Smooth muscle cell (in vitro differentiated cells): ENCODE data around the gene GMPS. TPM values are rescaled to one million over a fixed set of nuclear protein-coding genes. Genes with fewer than 3 reads are reported as not detected.
A peak's percentile ranks its signal among the peaks of the same experiment; 100 is the strongest.
"Not testable (repeated sequence)": the region's sequence is repeated elsewhere in the genome, so short reads cannot be mapped to it uniquely, and the experiment has no call there.

Experiments
- DNase-seq: peaks from one replicate; lab custom pipeline; 2025; ENCODE audit not compliant: unreplicated experiment; lab: John Stamatoyannopoulos, UW
- H2AFZ ChIP-seq: fragments of 200-600 bp; sonication (generic); 2 replicates; pipeline ENCODE4 v1.6.0; 2016; ENCODE audit warnings: antibody characterized with exemption, low read depth, mild to moderate bottlenecking
- H3F3A ChIP-seq: fragments of 200-600 bp; sonication (generic); 2 replicates; pipeline ENCODE4 v1.6.0; 2017; ENCODE audit warnings: antibody characterized with exemption, low read depth
- H3K27ac ChIP-seq: fragments of 200-600 bp; sonication (generic); 2 replicates; pipeline ENCODE4 v1.5.1; 2016; ENCODE audit warnings: low read depth, mild to moderate bottlenecking
- H3K27me3 ChIP-seq: fragments of 200-600 bp; sonication (generic); 2 replicates; pipeline ENCODE4 v1.6.1; 2016; ENCODE audit warnings: low read depth, mild to moderate bottlenecking
- H3K36me3 ChIP-seq: fragments of 200-600 bp; sonication (generic); 2 replicates; pipeline ENCODE4 v1.5.1; 2016; ENCODE audit warnings: low read depth
- H3K4me1 ChIP-seq: fragments of 200-600 bp; sonication (generic); 2 replicates; pipeline ENCODE4 v1.5.1; 2016; ENCODE audit warnings: low read depth
- H3K4me2 ChIP-seq: fragments of 200-600 bp; sonication (generic); 2 replicates; pipeline ENCODE4 v1.6.0; 2016; ENCODE audit warnings: mild to moderate bottlenecking
- H3K4me3 ChIP-seq: fragments of 200-600 bp; sonication (generic); 2 replicates; pipeline ENCODE4 v1.5.1; 2016; ENCODE audit warnings: mild to moderate bottlenecking
- H3K79me2 ChIP-seq: fragments of 200-600 bp; sonication (generic); 2 replicates; pipeline ENCODE4 v1.6.0; 2016; ENCODE audit warnings: low read depth, mild to moderate bottlenecking
- H3K9ac ChIP-seq: fragments of 200-600 bp; sonication (generic); 2 replicates; pipeline ENCODE4 v1.6.0; 2016; ENCODE audit warnings: low read depth
- H3K9me3 ChIP-seq: fragments of 200-600 bp; sonication (generic); replicated peaks from 2 replicates; pipeline ENCODE4 v1.5.1; 2016; ENCODE audit warnings: low read depth
- H4K20me1 ChIP-seq: fragments of 200-600 bp; sonication (generic); 2 replicates; pipeline ENCODE4 v1.6.0; 2016; ENCODE audit warnings: low read depth
- CTCF ChIP-seq: fragments of 200-600 bp; sonication (generic); IDR thresholded peaks from 2 replicates; pipeline ENCODE4 v1.5.1; 2017; ENCODE audit warnings: borderline replicate concordance, mild to moderate bottlenecking, antibody characterized with exemption; ENCODE audit not compliant: insufficient read depth, poor library complexity, severe bottlenecking
- WGBS: methylation state at CpG from one replicate; pipeline ENCODE4 v1.1.7; 2016; ENCODE audit warnings: low lambda C conversion rate; 5-methylcytosine and 5-hydroxymethylcytosine counted together
- polyA plus RNA-seq: library from polyadenylated mRNA; unstranded; fragments of >200 nt; fragmentation: Nextera tagmentation; extraction: Ambion mirVana; gene quantifications from 2 replicates; pipeline ENCODE4 v1.2.1, GENCODE V29; 2016
- total RNA-seq: library from RNA; depleted of rRNA; stranded (reverse); fragments of >200 nt; gene quantifications from 2 replicates; pipeline ENCODE4 v1.2.3, GENCODE V29; 2014

GMPS gene
- total and polyA plus RNA-seq, 2 experiments from 2014 or later = 52.1 to 64.5 TPM

GRCh38 chr3:155861476-155862183 lies 8.8 kb upstream of the GMPS start:
- 93% methylated on average over 2 of the region's 2 CpGs for WGBS
- no peaks in the 10 kb centered on the region for H3K9me3 ChIP-seq

DNA sequence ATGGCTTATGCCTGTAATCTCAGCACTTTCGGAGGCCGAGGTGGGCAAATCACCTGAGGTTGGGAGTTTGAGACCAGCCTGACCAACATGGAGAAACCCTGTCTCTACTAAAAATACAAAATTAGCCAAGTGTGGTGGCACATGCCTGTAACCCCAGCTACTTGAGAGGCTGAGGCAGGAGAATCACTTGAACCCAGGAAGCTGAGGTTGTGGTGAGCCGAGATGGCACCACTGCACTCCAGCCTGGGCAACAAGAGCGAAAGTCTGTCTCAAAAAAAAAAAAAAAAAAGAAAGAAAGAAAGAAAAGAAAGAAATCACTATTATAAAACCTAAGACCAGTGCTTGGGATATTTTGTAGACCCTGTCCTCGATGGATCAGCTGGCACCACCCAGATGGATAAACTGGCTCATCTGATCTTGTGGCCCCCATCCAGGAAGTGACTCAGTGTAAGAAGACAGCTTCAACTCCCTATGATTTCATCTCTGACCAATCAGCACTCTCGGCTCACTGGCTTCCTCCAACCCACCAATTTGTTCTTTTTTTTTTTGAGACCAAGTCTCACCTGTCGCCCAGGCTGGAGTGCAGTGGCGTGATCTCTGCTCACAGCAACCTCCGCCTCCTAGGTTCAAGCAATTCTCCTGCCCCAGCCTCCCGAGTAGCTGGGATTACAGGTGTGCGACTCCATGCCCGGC lies 8.0 kb upstream of the GMPS start:
- not testable (repeated sequence) for H3K27me3 ChIP-seq, H3K9ac ChIP-seq, H3K4me2 ChIP-seq, H3K9me3 ChIP-seq, H3K4me3 ChIP-seq, H3F3A ChIP-seq, H3K36me3 ChIP-seq, H3K27ac ChIP-seq, H3K4me1 ChIP-seq, H4K20me1 ChIP-seq, H2AFZ ChIP-seq, DNase-seq, H3K79me2 ChIP-seq
- 91% methylated on average over 12 of the region's 12 CpGs for WGBS

More at GRCh38 chr3:155861476-155862183, 8.8 kb upstream of the GMPS start:
- no peaks in the 10 kb centered on the region for H3K27me3 ChIP-seq
- H3K36me3 ChIP-seq = no peaks in the 10 kb centered on the region
- no peak for DNase-seq
- no peaks in the 10 kb centered on the region for H4K20me1 ChIP-seq
- H2AFZ ChIP-seq = no peak overlapping the region
- H3K27ac ChIP-seq = no peak overlapping the region
- no peaks in the 10 kb centered on the region for H3K79me2 ChIP-seq
- H3K9ac ChIP-seq = no peak overlapping the region
- no peak for TF ChIP-seq CTCF
- H3K4me2 ChIP-seq = no peak overlapping the region
- no peaks in the 10 kb centered on the region for H3K4me1 ChIP-seq
- H3F3A ChIP-seq = no peaks in the 10 kb centered on the region
- H3K4me3 ChIP-seq = no peak overlapping the region

- no peaks in the 10 kb centered on the region for H3K27me3 ChIP-seq
- no peak overlapping the region for H3K4me2 ChIP-seq
- no peak for DNase-seq
- H2AFZ ChIP-seq = no peak overlapping the region
- no peaks in the 10 kb centered on the region for H3K9me3 ChIP-seq
- no peak for TF ChIP-seq CTCF
- no peaks in the 10 kb centered on the region for H3K79me2 ChIP-seq
- H3K9ac ChIP-seq = no peak overlapping the region
- H3F3A ChIP-seq = no peaks in the 10 kb centered on the region
- no peaks in the 10 kb centered on the region for H3K36me3 ChIP-seq
- no peak overlapping the region for H3K4me3 ChIP-seq
- no peaks in the 10 kb centered on the region for H4K20me1 ChIP-seq
- H3K4me1 ChIP-seq = no peaks in the 10 kb centered on the region
- 88% methylated on average over 12 of the region's 12 CpGs for WGBS
- H3K27ac ChIP-seq = no peak overlapping the region
Observed at GRCh38 chr3:155863072-155863784, 7.2 kb upstream of the GMPS start.

- Histone ChIP-seq H3K36me3 (no peaks in the 10 kb centered on the region), H3K27ac (peak overlapping the region; percentile 79), H3K9me3 (no peaks in the 10 kb centered on the region), H3K4me1 (peaks cover 21% of the 10 kb centered on the region), H3K4me3 (peak overlapping the region; percentile 80), H3K9ac (peak overlapping the region; percentile 61), H4K20me1 (peaks cover 34% of the 10 kb centered on the region), H3K79me2 (peaks cover 42% of the 10 kb centered on the region), H3F3A (peaks cover 4% of the 10 kb centered on the region), H3K4me2 (peak overlapping the region; percentile 86), H2AFZ (peak overlapping the region; percentile 97), H3K27me3 (no peaks in the 10 kb centered on the region)
- 55% methylated on average over 3 of the region's 3 CpGs for WGBS
- no peak for DNase-seq
- TF ChIP-seq CTCF = no peak
Observed at GRCh38 chr3:155869691-155870090, 759 bp upstream of the GMPS start.
